HG03025 (cell line): ENCODE measurements around the gene SLIT1.

Experiments used
- ATAC-seq: cut with Tn5 transposase; IDR thresholded peaks from one replicate; pipeline ENCODE4 v1.9.1; 2021; ENCODE audit warnings: mild to moderate bottlenecking, moderate library complexity; ENCODE audit not compliant: unreplicated experiment, low FRiP score

SLIT1 gene

DNA sequence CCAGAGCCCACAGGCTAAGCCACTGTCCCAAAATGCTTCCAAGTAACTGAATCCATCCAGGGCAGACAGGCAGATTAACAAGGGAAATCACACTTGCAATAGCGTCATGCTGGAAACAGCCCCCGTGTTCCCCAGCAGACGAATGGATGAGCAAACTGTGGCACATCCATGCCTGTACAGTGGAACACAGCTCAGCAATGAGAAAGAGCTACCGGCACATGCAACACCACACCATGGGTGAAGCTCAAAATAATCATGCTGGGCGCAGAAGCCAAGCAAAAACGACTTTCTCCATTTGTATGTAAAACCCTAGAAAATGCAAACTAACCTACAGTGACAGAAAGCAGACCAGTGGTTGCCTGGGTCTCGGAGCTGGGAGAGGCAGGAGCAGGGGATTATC, 153.1 kb downstream of the SLIT1 start:
- ATAC-seq, result no peak

DNA sequence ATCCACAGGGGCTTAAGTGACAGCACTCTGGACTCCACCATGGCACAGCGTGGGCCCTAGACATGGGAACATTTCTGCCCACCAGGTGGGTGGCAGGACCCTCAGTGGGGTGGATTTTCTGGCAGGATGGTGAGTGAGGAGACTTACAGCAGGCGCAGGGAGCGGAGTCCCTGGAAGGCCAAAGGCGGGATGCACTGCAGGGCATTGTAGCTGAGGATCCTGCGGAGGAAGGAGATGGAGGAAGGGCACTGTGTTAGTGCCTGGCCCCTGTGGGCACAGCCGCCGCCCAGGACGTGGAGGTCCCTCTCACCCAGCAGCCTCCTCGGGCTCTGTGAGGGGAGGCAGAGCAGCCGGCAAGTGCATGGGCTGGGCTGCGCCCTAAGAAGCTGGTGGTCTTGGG, 154.3 kb downstream of the SLIT1 start:
- no peak for ATAC-seq

DNA sequence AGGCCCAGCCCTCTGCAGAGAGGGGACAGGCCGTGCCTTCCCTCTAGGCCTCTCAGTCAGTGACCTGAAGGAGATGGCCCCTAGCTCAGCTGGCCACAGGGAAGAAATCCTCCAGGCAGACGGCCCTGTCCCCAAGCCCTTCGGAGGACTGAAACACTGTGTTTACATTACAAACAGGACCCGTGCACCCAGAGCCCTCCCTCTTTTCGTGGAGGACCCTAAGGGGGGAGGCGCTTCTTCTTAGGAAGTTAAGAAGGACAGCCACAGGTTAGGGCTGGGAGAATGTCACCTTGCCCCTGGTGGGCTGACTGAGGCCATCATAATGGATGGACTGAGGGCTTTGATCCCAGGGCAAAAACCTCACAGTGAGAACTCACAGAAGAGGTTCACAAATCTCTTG, 154.9 kb downstream of the SLIT1 start:
- no peak for ATAC-seq

DNA sequence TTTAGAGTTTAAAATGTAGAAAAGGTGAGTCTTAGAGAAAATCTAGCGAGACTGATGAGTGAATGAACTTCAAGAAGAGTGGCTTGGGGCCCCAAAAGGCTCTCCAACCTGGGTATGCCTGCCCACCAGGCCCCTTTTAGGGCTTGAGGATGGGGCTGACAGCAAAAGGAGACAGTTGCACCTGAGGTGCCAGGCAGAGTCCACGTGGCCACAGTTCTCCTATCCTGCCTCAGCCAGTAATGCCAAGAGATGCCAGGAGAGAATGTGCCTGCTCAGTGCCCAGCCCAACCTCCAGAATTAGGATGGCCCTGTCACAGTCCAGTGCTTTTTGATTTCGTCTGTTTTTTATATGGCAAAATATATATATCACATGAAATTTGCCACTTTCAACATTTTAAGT, 156.5 kb downstream of the SLIT1 start:
- ATAC-seq, result no peak

DNA sequence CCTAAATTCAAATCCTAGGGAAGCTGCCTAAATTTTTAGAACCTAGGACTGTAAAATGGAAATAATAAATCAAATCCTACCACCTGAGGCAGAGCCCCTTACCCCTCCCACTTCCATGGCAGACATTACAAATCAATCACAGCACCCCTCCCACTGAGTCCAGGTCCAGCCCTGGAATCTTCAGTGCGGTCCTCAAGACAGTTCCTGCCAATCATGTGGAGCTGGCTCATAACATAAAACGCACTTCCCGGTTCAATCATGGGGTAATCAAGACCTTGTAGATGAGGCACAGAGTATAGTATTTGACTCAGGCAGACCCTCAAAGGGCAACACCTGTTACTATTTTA, 157.0 kb downstream of the SLIT1 start:
- no peak for ATAC-seq

DNA sequence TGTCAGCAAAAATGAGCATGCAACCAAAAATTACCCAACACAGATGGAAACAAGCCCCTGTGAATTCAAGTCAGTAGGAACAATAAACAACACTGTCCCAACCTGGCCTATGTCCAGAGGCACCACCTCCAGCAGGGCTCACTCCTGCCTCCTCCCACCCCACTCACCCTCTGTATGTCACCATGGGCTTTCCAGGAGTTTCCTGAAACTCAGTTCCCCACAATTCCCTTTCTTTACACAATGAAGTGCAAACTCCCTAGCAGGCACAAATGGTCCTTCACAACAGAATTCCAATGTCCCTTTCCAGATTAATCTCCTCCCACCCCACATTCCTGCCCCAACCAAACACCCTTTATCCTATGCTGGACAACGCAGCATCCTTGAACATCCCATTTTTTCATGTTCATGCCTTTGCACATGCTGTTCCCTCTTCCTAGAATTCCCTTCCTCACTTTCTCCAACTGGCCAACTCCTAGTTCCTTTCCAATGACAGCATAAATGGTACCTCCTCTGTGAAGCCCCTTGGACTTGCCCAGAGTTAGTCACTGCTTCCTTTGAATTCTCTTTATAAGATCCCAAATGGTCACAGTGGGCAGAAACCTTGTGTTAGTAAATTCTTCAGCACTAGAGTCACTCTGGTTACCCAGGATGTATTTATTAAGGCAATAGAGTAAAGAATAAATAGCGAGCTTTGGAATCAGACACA, 157.5 kb downstream of the SLIT1 start:
- ATAC-seq, result no peak

DNA sequence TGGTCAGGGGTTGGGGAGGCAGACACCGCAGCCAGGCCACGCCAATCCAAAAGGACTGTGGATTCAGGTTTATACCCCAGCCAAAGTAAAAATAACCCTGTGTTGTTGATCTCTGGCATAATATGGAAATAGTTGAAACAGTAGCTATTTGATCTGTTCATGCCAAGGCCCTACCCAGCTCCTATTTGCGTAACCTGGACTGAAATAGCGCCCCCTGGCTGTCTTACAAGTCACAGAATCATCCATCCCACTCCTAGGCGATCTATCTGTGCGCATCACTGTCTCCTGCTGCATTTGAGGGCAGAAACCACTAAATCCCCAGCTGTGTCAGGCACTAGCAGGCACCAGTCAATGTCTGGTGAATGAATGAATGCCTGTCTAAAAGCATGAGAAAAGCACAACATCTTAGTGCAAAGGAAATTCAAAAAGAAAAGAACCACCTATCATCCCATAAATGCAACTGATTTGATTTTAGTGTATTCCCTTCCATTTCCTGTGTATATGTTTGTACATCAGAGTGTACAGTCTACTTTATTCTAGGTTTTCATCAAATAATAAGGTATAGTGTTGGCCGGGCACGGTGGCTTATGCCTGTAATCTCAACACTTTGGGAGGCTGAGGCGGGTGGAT, 160.0 kb downstream of the SLIT1 start:
- ATAC-seq, result no peak

DNA sequence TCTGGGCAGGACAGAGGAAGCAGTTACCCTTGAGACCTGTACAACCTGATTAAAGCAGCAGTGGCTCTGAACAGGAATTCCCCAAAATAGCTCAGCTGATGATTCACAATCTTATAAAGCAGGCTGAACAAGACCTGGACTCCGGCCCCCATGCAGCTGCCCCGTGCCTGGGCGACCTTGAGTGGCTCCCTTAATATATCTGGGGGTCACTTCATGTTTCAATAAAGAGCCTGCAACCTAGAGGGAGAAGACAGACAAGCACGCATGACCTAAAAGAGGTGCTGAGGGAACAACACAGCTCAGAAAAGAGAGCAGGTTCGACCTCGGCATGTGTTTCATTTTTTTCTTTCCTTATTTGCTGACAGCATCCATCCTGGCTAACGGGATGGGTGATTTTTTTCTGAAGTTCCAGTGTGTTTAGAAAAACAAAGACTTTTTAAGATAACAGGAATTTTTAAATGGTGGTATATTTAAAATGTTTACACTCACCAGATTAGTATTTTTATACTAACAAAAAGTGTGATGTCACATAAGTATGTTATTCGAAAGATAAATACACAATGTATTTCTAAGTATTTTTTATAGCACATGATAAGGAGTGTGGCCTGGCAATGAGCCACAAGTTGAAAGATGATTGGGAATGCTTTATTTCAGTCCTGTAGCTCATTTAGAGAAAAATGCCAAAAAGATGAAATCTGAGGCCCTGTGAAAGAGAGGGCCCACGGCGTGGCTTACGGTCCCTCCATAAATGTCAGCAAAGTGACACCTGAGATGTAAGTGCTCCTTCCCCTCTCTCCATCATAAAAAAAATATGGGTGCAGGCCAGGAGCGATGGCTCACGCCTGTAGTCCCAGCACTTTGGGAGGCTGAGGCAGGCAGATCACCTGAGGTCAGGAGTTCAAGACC, 161.3 kb downstream of the SLIT1 start:
- ATAC-seq, result no peak

DNA sequence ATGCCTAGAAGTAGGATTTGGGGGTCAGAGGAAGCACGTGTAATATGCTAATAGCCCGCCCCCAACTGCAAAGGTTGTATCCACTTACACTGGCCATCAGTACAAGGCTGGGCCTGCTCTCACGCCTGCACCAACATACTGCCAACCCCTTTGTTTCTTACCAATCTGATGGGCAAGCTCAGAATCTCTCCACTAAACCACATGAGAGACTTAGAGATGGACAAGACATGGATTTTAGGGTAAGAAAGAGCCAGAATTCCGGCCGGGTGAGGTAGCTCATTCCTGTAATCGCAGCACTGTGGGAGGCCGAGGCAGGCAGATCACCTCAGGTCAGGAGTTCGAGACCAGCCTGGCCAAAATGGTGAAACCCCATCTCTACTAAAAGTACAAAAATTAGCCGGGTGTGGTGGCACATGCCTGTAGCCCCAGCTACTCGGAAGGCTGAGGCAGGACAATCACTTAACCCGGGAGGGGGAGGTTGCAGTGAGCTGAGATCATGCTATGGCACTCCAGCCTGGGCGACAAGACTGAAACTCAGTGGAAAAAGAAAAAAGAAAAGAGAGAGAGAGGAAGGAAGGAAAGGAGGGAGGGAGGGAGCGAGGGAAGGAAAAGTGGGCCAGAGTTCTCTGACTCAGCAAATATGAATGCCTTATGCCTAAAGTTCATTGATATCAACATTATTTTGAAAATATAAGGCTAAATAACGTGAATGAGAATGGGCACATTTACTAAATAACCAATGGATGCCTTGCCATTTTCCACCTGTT, 162.2 kb downstream of the SLIT1 start:
- no peak for ATAC-seq

DNA sequence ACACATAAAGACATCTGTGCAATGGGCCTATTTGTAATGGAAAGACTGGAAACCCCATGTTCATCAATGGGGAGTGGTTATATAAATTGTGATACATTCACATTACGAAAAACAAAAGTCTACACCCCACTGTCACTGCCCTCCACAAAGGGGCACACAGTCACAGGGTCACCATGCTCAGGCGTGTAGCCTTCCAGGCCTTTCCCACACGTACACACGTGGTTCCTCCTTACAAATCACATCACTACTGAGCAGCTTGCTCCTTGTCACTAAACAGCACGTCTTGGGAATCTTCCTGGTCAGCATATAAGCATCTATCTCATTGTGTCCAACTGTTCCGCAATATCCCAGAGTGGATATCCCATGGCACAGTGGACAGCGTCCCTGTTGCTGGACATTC, 163.1 kb downstream of the SLIT1 start:
- no peak for ATAC-seq

DNA sequence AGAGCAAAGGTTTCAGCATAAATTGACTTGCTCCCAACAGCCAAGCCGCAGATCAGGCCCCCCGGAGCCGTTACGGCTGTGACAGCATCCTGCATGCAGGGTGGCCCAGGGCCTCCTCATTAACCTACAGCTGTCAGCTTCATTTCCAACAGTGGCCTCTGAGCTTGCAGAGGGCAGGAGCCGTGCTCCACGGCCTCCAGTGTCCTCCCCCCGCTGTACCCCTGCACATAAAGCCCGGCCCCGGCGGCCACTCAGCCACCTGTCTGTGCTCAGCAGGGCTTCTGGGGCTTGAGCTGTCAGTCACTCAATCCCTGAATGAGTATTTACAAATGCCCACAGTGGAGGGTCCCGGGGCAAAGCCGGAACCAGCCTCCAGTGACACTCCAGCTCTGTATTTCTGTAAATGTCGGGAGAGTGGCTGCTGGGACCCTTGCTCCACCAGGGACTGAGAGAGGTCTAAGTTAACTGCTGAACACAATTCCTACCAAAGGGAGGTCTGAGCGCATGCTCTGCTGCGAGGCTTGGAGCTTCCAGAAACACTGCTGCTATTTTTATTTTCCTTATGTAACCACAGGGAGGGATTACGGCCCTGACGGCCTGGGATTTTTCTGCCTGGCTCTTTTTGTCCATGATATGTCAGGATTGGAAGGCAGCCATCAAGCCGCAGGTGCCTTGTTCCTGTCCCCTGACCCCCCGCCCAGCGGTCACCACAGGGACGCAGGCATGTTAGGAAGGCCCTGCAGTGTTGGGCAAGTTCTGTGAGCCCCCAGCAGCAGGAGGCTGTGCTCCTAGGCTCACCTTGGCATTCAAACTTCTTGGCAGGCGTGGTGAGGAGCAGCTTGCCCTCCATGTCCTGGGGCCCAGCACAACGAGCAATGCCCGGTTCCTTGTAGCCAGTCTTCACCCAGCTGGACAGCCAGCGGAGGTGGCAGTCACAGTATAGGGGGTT, 165.0 kb downstream of the SLIT1 start:
- no peak for ATAC-seq

DNA sequence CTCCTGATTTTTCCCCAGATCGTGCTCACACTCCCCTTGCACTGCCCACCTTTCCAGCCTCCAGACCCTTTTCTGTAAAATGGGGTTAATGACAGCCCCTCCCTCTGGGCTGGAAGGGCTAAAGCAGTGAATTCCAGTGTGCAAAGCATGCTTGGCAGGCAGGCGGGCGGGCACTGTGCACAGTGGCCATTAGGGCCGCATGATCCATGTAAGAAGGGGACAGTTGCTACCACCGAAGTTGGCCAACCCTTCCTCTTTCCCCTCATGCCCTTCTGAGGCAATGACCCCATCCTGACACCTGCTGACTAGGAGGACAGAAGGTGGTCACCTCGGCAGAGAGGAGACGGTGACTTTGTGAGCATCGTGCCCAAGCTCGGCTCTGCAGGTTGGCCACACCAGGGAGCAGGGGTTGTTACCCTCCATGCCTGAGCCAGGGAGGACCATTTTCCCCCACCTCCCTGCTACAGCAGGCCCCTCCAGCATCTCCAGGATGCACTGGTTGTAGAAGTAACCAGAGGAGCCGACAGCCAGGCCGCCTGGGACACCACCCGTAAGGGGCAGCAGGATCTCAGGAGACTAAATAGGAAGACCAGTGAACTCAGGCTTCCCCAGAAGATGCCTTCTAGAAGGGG, 166.4 kb downstream of the SLIT1 start:
- no peak for ATAC-seq

DNA sequence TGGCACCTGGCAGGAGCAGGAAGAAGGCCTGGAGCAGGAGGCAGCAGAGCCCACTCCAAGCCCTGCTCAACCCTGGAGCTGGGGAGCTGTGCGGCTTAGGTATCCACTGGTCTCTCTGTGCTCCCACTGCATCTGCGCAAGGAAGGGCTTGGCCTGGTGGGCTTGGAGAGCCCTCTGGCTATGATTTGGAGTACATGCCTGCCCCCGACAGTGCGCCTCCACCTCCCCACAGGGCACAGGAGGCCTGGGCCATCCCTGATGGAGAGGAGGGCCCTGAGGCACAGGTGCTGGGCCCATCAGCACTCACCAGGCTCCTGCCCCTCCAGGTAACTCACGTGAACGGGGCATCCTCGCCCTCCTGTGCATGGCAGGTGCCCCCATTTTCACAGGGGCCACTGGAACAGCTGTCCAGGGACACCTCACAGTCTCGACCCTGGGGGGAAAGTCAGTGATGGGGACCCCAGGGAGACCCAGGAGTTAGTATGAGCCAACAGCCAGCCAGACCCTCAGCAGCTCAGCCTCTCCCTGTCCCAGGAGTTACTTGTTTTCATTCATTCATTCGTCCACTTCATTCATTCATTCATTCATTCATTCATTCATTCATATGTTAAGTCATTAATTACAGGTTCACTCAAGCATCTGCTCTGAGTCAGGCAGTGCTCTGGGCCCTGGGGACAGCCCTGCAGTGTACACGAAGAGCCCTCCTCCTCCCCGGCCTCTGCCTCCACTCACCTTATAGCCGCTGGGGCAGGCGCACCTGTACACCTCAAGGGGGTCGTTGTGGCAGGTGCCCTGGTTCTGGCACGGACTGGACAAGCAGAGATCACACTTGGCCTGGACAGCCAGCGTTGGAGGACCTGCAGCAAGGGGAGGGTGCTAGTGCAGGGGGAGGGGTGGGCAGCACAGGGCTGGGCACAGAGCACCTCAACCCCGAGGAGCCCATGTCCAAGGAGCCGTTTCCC, 167.2 kb downstream of the SLIT1 start:
- no peak for ATAC-seq

DNA sequence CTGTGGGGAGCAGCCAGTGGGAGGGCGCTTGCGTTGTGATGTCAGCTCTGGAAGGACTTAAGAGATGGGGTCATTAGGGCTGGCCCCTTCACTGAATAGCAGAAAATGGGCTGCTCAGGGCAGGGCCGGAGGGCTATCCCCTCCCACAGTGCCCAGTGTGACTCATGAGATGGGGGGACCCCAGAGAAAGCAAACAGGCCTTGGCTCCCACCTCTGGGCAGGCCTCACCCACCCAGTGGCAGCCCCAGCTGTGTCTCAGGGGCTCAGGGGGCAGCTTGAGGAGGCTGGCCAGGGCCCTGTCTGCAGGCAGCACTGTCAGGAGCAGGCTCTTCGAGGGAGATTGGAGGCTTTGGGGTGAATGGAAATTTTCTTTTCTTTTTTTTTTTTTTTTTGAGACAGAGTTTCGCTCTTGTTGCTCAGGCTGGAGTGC, 168.3 kb downstream of the SLIT1 start:
- ATAC-seq, result no peak

DNA sequence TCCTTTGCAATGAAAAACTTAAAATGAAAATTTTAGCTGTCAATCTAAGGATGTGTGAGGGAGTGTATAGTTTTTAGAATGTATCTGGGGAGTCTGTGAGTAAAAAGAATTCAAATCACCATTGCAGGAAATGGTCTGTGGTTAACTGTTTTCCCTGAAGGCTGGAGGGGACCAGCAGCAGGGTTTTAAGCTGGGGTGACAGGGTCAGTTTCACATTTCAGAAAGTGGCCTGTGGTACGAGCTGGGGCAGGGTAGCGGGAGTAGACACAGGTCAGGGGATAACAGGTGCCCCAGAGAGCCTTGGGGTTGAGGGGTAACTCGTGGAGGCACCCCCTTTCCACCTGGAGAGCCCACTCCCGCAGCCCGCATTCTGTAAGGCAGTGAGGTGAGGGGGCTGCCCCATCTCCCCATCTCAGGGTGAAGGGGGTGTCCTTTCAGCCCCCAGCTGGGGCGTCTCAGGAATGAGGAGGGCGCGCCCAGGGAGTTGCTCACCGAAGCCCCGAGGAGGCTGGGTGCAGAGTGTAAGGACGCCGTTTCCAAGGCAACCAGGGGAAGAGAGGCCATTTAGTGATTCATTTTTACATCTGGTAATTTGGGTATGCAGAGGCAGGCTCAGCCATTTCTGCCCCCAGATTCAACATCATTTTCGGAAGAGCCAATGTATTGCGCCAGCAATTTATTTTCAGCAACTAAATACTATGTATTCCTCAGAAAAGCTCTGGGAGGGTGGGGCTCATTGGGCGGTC, 168.9 kb downstream of the SLIT1 start:
- peak; percentile 51 for ATAC-seq

DNA sequence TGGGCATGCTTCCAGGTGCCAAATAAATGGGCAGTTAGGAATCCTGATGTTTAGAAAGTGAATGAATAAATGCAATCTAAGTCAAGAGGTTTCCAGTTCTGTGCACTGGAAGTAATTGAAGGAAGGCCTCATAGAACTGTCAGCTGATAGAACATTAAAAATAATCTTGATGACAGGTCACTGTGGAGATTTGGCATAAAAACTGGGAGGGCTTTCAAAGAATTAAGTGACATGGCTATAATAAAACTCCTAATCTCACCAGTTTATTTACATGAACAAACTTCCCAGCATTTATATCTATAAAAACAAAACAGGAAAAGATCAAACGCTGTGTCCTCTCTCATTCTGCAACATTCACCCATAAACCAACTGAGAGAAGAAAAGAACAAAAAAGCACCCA, 170.5 kb downstream of the SLIT1 start:
- ATAC-seq, result no peak

DNA sequence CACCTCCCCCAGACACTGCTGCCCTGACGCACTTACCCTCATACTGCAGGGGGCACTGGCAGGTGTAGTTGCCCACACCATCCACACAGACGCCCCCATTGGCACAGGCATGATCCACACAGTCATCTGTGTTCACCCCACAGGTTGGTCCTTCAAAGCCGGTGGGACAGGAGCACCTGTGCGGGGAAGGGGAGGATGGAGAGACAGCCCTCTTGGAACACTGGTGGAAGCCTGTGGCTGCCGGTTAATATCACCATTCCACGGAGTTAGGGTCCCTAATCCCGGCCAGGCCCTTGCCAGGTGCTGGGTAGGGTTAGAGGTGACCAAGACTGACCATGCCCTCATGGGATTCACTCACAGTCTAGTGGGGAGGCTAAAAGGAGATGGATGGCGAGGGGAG, 171.8 kb downstream of the SLIT1 start:
- no peak for ATAC-seq
